Fibroblast of mammary gland (primary cell): ENCODE results near the gene TRIM72.
A peak's percentile ranks its signal among the peaks of the same experiment; 100 is the strongest.

ENCODE experiments used
- DNase-seq: peaks from one replicate; pipeline ENCODE4 v3.0.0-alpha.2; 2010; ENCODE audit warnings: low read depth
- H3K4me3 ChIP-seq: 2 replicates; pipeline ENCODE4 v1.5.1; 2011; ENCODE audit warnings: low read depth, mild to moderate bottlenecking, low read length, moderate library complexity; ENCODE audit not compliant: control insufficient read depth
- CTCF ChIP-seq: conservative IDR thresholded peaks from 2 replicates; pipeline ENCODE4 v1.5.1; 2011; ENCODE audit warnings: low read depth, low read length, inconsistent platforms; ENCODE audit not compliant: control insufficient read depth, insufficient read depth

Gene TRIM72

GRCh38 chr16:31179747-31180459, 34.0 kb upstream of the TRIM72 start, which contains the start of gene FUS:
Gene FUS, plus strand, starts transcription at chr16:31180139. Its CDS starts 76 bp downstream, at chr16:31180215.
- peak within 1 kb of the TSS; percentile 96 for H3K4me3 ChIP-seq
- peak; percentile 84 for DNase-seq
- TF ChIP-seq CTCF, result no peak

GRCh38 chr16:31181102-31181830, 32.7 kb upstream of the TRIM72 start:
- TF ChIP-seq CTCF, result no peak
- peak overlapping the region; percentile 96 for H3K4me3 ChIP-seq
- DNase-seq, result peak; percentile 49

GRCh38 chr16:31182391-31182790, 31.5 kb upstream of the TRIM72 start:
- no peak for DNase-seq
- peak overlapping the region; percentile 96 for H3K4me3 ChIP-seq
- TF ChIP-seq CTCF, result no peak

GRCh38 chr16:31183432-31184428, 30.2 kb upstream of the TRIM72 start:
- DNase-seq, result no peak
- TF ChIP-seq CTCF, result no peak
- H3K4me3 ChIP-seq, result no peak overlapping the region

GRCh38 chr16:31184888-31185287, 29.0 kb upstream of the TRIM72 start:
- H3K4me3 ChIP-seq, result no peak overlapping the region
- DNase-seq, result no peak
- no peak for TF ChIP-seq CTCF

- no peak overlapping the region for H3K4me3 ChIP-seq
- no peak for TF ChIP-seq CTCF
- no peak for DNase-seq
Measured at GRCh38 chr16:31185339-31185738, 28.6 kb upstream of the TRIM72 start.
